Endodermal cell (in vitro differentiated cells): ENCODE results near the gene SFN. TPM values are rescaled to one million over a fixed set of nuclear protein-coding genes. Genes with fewer than 3 reads are reported as not detected.

Source experiments
- DNase-seq: peaks from one replicate; pipeline ENCODE4 v3.0.0-alpha.2; 2017
- H3K27ac ChIP-seq: 2 replicates; pipeline ENCODE4 v1.5.1; 2013; ENCODE audit warnings: mild to moderate bottlenecking, low read depth, low read length, moderate library complexity
- H3K27me3 ChIP-seq: 2 replicates; pipeline ENCODE4 v1.6.1; 2013; ENCODE audit warnings: mild to moderate bottlenecking, low read length, moderate library complexity; ENCODE audit not compliant: insufficient read depth, control insufficient read depth, poor library complexity, severe bottlenecking
- H3K36me3 ChIP-seq: 2 replicates; pipeline ENCODE4 v1.7.0; 2013; ENCODE audit warnings: mild to moderate bottlenecking, low read length, moderate library complexity; ENCODE audit not compliant: control insufficient read depth, insufficient read depth
- H3K4me1 ChIP-seq: one replicate; pipeline ENCODE4 v1.7.0; 2013; ENCODE audit warnings: low read length; ENCODE audit not compliant: control insufficient read depth, insufficient read depth
- H3K4me3 ChIP-seq: 2 replicates; pipeline ENCODE4 v1.5.1; 2013; ENCODE audit warnings: mild to moderate bottlenecking, low read length, moderate library complexity
- H3K9ac ChIP-seq: 2 replicates; pipeline ENCODE4 v1.6.1; 2013; ENCODE audit warnings: mild to moderate bottlenecking, low read length, moderate library complexity; ENCODE audit not compliant: poor library complexity, severe bottlenecking; ENCODE audit errors: extremely low read depth
- H3K9me3 ChIP-seq: 2 replicates; pipeline ENCODE4 v1.6.1; 2013; ENCODE audit warnings: mild to moderate bottlenecking, low read length, moderate library complexity; ENCODE audit not compliant: control insufficient read depth
- H3K27ac Mint-ChIP-seq: 2 replicates; pipeline ENCODE4 v1.8.0; 2020; ENCODE audit warnings: mixed read lengths
- H3K27me3 Mint-ChIP-seq: 2 replicates; pipeline ENCODE4 v1.8.0; 2021; ENCODE audit warnings: mild to moderate bottlenecking, mixed read lengths; ENCODE audit not compliant: insufficient read depth
- H3K36me3 Mint-ChIP-seq: 2 replicates; pipeline ENCODE4 v1.8.0; 2020; ENCODE audit warnings: low read depth, mixed read lengths
- H3K4me1 Mint-ChIP-seq: 2 replicates; pipeline ENCODE4 v1.8.0; 2020; ENCODE audit warnings: mixed read lengths
- H3K4me3 Mint-ChIP-seq: 2 replicates; pipeline ENCODE4 v1.8.0; 2020; ENCODE audit warnings: mild to moderate bottlenecking, moderate library complexity, mixed read lengths
- H3K9me3 Mint-ChIP-seq: 2 replicates; pipeline ENCODE4 v1.8.0; 2020; ENCODE audit warnings: mild to moderate bottlenecking, mixed read lengths
- CTCF ChIP-seq: fragments of 200-600 bp; sonication (generic); conservative IDR thresholded peaks from 2 replicates; pipeline ENCODE4 v1.5.0; 2021; ENCODE audit warnings: antibody characterized with exemption, mild to moderate bottlenecking
- WGBS, 2 experiments: methylation state at CpG; one replicate each; pipeline versions ENCODE4 v1.1.5 to v1.1.7; 2013; ENCODE audit warnings: missing lambda C conversion rate in 2 of 2, mixed read lengths in 1 of 2; ENCODE audit not compliant: insufficient coverage in 1 of 2, insufficient read length in 1 of 2; 5-methylcytosine and 5-hydroxymethylcytosine counted together
- total RNA-seq, 2 donors: library from RNA; stranded (reverse); fragmentation: NEBNext Ultra II Directional in 1 of 2; extraction: Animal tissue kit (Norgen Biotek cat#: 25700) in 1 of 2; gene quantifications; 2 replicates in 1 of 2; 3 replicates in 1 of 2; pipeline ENCODE4 v1.2.1, GENCODE V29; 2021

SFN gene
- total RNA-seq, 2 donors from 2014 or later = 1.5 to 2.6 TPM

DNA sequence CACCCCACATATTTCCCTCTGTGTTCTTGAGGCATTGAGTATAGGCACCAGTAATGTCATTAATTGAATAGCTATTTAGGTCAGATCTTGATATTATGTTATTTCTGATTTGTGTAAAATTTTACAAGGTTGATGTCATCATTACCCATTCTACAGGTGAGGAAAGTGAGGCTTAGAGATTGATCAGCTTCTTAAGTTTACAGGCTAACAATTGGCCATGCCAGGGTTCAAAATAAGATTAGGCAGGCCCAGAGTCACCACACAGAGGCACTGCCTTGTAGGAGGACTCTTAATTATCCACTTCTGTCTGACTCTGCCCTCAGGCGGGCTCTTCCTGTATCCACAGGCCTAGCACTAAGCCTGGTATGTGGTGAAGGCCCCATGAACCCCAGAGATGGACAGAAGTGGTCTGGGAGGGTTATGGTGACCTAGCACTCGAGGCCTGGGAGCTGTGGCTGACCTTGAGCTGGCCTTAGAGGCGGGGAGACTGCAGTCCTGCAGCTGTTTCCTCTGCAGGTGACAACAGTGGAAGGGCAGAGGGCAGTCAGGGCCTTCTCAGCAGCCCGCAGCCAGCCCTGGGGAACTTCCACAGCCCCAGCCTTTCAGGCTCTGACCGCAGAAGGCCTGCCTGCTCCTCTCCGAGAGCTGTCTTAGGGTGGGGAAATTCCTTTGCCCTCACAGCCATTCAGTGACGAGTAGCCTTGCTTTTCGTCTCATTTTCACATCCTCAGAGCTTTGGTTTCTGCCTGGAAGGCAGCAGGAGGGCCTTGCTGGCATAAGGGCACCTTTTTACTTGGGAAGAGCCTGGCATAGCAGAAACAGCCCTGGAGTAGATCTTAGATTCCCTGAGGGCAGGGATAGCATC lies 24.2 kb upstream of the SFN start:
- no peaks in the 10 kb centered on the region for H3K4me1 Mint-ChIP-seq
- H3K27ac Mint-ChIP-seq = no peak overlapping the region
- Histone ChIP-seq H3K27me3 (no peaks in the 10 kb centered on the region), H3K27ac (no peak overlapping the region), H3K9me3 (no peaks in the 10 kb centered on the region), H3K4me3 (no peak overlapping the region), H3K4me1 (no peaks in the 10 kb centered on the region), H3K36me3 (peaks cover 58% of the 10 kb centered on the region), H3K9ac (no peak overlapping the region)
- no peak for TF ChIP-seq CTCF
- 92 to 93% methylated on average over 4 to 8 of the region's 8 CpGs for WGBS, 2 experiments
- no peak for DNase-seq
- H3K9me3 Mint-ChIP-seq = no peaks in the 10 kb centered on the region
- no peak overlapping the region for H3K4me3 Mint-ChIP-seq
- H3K36me3 Mint-ChIP-seq = peaks cover 65% of the 10 kb centered on the region
- H3K27me3 Mint-ChIP-seq = no peaks in the 10 kb centered on the region

DNA sequence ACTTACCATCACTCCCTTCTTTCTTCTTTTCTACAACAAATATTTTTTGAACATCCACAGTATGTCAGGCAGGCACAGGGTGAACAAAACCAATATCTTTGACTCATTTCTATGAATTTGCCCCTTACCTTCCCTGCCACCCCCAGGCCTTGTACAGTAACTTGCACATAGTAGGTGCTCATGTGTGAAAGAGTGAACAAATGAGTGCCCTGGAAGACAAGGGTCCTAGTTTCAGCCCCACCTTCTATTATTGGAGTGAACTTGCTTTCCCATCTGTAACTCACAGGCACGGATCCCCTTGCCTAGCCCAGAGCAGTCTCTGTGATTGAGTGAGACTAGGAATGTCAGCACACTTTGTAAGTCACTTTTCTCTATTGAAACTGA lies 23.6 kb upstream of the SFN start:
- H3K4me3 Mint-ChIP-seq = no peak overlapping the region

DNA sequence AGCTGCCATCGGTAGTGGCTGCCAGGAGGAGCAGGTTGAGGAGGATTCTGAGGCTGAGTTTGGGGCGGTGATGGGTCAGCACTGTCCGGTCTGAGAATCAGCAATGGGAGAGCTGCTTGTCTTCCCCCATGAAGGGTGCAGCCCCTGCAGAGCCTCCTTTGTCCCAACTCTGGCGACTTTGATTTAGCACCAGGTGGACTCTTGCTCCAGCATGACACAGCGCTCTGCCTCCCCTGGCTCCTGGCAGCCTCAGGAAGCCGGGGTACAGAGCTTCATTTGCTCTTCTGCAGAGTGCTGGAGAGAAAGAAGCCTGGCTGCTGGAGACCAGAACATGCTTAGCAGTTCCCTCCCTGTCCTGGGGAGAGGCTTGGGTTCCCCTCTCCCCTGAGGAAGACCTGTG lies 23.2 kb upstream of the SFN start:
- Mint-ChIP-seq H3K4me3 (no peak overlapping the region), H3K9me3 (no peaks in the 10 kb centered on the region), H3K27ac (no peak overlapping the region), H3K27me3 (no peaks in the 10 kb centered on the region), H3K36me3 (peaks cover 64% of the 10 kb centered on the region), H3K4me1 (no peaks in the 10 kb centered on the region)
- peaks cover 56% of the 10 kb centered on the region for H3K36me3 ChIP-seq
- no peak overlapping the region for H3K4me3 ChIP-seq
- no peak overlapping the region for H3K9ac ChIP-seq
- no peaks in the 10 kb centered on the region for H3K9me3 ChIP-seq
- no peak for TF ChIP-seq CTCF
- WGBS, 2 experiments = 88 to 94% methylated on average over 5 to 6 of the region's 6 CpGs
- H3K4me1 ChIP-seq = no peaks in the 10 kb centered on the region
- H3K27me3 ChIP-seq = no peaks in the 10 kb centered on the region
- no peak overlapping the region for H3K27ac ChIP-seq
- DNase-seq = no peak

More for the DNA sequence above, 23.6 kb upstream of the SFN start:
- Mint-ChIP-seq H3K36me3 (peaks cover 65% of the 10 kb centered on the region), H3K27me3 (no peaks in the 10 kb centered on the region), H3K9me3 (no peaks in the 10 kb centered on the region), H3K4me1 (no peaks in the 10 kb centered on the region), H3K27ac (no peak overlapping the region)
- Histone ChIP-seq H3K9ac (no peak overlapping the region), H3K27ac (no peak overlapping the region), H3K27me3 (no peaks in the 10 kb centered on the region), H3K9me3 (no peaks in the 10 kb centered on the region), H3K4me1 (no peaks in the 10 kb centered on the region), H3K36me3 (peaks cover 57% of the 10 kb centered on the region), H3K4me3 (no peak overlapping the region)
- TF ChIP-seq CTCF = no peak
- WGBS, 2 experiments = 80 to 95% methylated on average over 1 of the region's 1 CpG
- no peak for DNase-seq
